Trophoblast cell (in vitro differentiated cells and primary cell): Measurements from ENCODE around the gene CCL2.

Experiments
- DNase-seq, 2 donors: peaks; one replicate each; pipeline ENCODE4 v3.0.0-alpha.2; 2016
- H2AFZ ChIP-seq: 2 replicates; pipeline ENCODE4 v1.6.1; 2013; ENCODE audit warnings: low read length, moderate library complexity, mild to moderate bottlenecking; ENCODE audit not compliant: insufficient read depth, poor library complexity
- H2AK5ac ChIP-seq: 2 replicates; pipeline ENCODE4 v1.6.1; 2013; ENCODE audit warnings: mild to moderate bottlenecking, low read length
- H2BK120ac ChIP-seq: 2 replicates; pipeline ENCODE4 v1.6.1; 2013; ENCODE audit warnings: low read length, mild to moderate bottlenecking, moderate library complexity; ENCODE audit not compliant: insufficient read depth, poor library complexity
- H2BK12ac ChIP-seq: 2 replicates; pipeline ENCODE4 v1.6.1; 2013; ENCODE audit warnings: mild to moderate bottlenecking, low read length, moderate library complexity
- H2BK5ac ChIP-seq: 2 replicates; pipeline ENCODE4 v1.6.1; 2013; ENCODE audit warnings: low read length, low read depth, moderate library complexity, mild to moderate bottlenecking; ENCODE audit not compliant: poor library complexity
- H3K14ac ChIP-seq: 2 replicates; pipeline ENCODE4 v1.6.1; 2013; ENCODE audit warnings: mild to moderate bottlenecking, low read length
- H3K18ac ChIP-seq: 2 replicates; pipeline ENCODE4 v1.6.1; 2013; ENCODE audit warnings: mild to moderate bottlenecking, low read length
- H3K23ac ChIP-seq: 2 replicates; pipeline ENCODE4 v1.6.1; 2013; ENCODE audit warnings: low read length
- H3K27ac ChIP-seq: 2 replicates; pipeline ENCODE4 v1.5.1; 2013; ENCODE audit warnings: low read depth, mild to moderate bottlenecking, inconsistent platforms, low read length, moderate library complexity
- H3K27me3 ChIP-seq: 2 replicates; pipeline ENCODE4 v1.6.1; 2013; ENCODE audit warnings: inconsistent platforms, mild to moderate bottlenecking, low read length, moderate library complexity; ENCODE audit not compliant: insufficient read depth
- H3K36me3 ChIP-seq, 2 experiments: 1 replicate in 1 of 2; 2 replicates in 1 of 2; pipeline ENCODE4 v1.6.1; 2013; ENCODE audit warnings: low read length in 2 of 2, mild to moderate bottlenecking in 2 of 2, moderate library complexity in 1 of 2; ENCODE audit not compliant: insufficient read depth in 2 of 2, control insufficient read depth in 1 of 2
- H3K4ac ChIP-seq: 2 replicates; pipeline ENCODE4 v1.6.1; 2013; ENCODE audit warnings: low read depth, mild to moderate bottlenecking, low read length, moderate library complexity
- H3K4me1 ChIP-seq, 2 experiments: 1 replicate in 1 of 2; 2 replicates in 1 of 2; pipeline ENCODE4 v1.6.1; 2013; ENCODE audit warnings: low read length in 2 of 2, mild to moderate bottlenecking in 2 of 2, moderate library complexity in 1 of 2; ENCODE audit not compliant: insufficient read depth in 2 of 2, control insufficient read depth in 1 of 2
- H3K4me2 ChIP-seq: 2 replicates; pipeline ENCODE4 v1.6.1; 2013; ENCODE audit warnings: inconsistent platforms, mild to moderate bottlenecking, low read length, moderate library complexity
- H3K4me3 ChIP-seq: 2 replicates; pipeline ENCODE4 v1.5.1; 2013; ENCODE audit warnings: mild to moderate bottlenecking, low read depth, low read length, inconsistent platforms
- H3K79me1 ChIP-seq: one replicate; pipeline ENCODE4 v1.6.1; 2013; ENCODE audit warnings: low read length
- H3K79me2 ChIP-seq: 2 replicates; pipeline ENCODE4 v1.6.1; 2013; ENCODE audit warnings: low read length, mild to moderate bottlenecking; ENCODE audit not compliant: control insufficient read depth, insufficient read depth, poor library complexity
- H3K9ac ChIP-seq: 2 replicates; pipeline ENCODE4 v1.6.1; 2013; ENCODE audit warnings: mild to moderate bottlenecking, low read length
- H3K9me3 ChIP-seq: 2 replicates; pipeline ENCODE4 v1.6.1; 2013; ENCODE audit warnings: low read depth, mild to moderate bottlenecking, control low read depth, inconsistent platforms, low read length; ENCODE audit not compliant: insufficient read depth
- H4K12ac ChIP-seq: 2 replicates; pipeline ENCODE4 v1.6.1; 2013; ENCODE audit warnings: low read depth, mild to moderate bottlenecking, low read length, moderate library complexity
- H4K8ac ChIP-seq: 2 replicates; pipeline ENCODE4 v1.6.1; 2013; ENCODE audit warnings: low read depth, mild to moderate bottlenecking, low read length, moderate library complexity
- H4K91ac ChIP-seq: one replicate; pipeline ENCODE4 v1.6.1; 2013; ENCODE audit warnings: low read depth, mild to moderate bottlenecking, low read length, moderate library complexity
- WGBS: extraction: QIAGEN DNeasy Blood & Tissue Kit; methylation state at CpG from one replicate; pipeline ENCODE4 v1.1.7; 2013; ENCODE audit warnings: missing lambda C conversion rate; ENCODE audit not compliant: insufficient read length, insufficient coverage; ENCODE audit errors: extremely low coverage; 5-methylcytosine and 5-hydroxymethylcytosine counted together

CCL2 gene

GRCh38 chr17:34241062-34241461 lies 14.0 kb upstream of the CCL2 start:
- H2BK5ac ChIP-seq: no peak overlapping the region
- H2BK120ac ChIP-seq: no peak overlapping the region
- WGBS: no CpG with 5 or more reads among the region's 4 CpGs
- H3K18ac ChIP-seq: no peak overlapping the region
- no peak overlapping the region for H4K8ac ChIP-seq
- no peak overlapping the region for H2AFZ ChIP-seq
- no peak overlapping the region for H3K27ac ChIP-seq
- H3K36me3 ChIP-seq: no peaks in the 10 kb centered on the region
- H2AK5ac ChIP-seq: no peak overlapping the region
- DNase-seq: no peak
- no peaks in the 10 kb centered on the region for H3K79me1 ChIP-seq
- H3K4me2 ChIP-seq: no peak overlapping the region
- no peak overlapping the region for H4K12ac ChIP-seq
- H3K4me1 ChIP-seq: peaks cover 0 to 5% of the 10 kb centered on the region in 2 experiments
- no peak overlapping the region for H3K23ac ChIP-seq
- H4K91ac ChIP-seq: no peak overlapping the region
- no peak overlapping the region for H3K9ac ChIP-seq
- H3K27me3 ChIP-seq: no peaks in the 10 kb centered on the region
- no peak overlapping the region for H3K4me3 ChIP-seq
- H2BK12ac ChIP-seq: peak overlapping the region; percentile 41
- no peaks in the 10 kb centered on the region for H3K9me3 ChIP-seq
- H3K14ac ChIP-seq: no peak overlapping the region
- H3K4ac ChIP-seq: no peak overlapping the region
- H3K79me2 ChIP-seq: no peaks in the 10 kb centered on the region

DNA sequence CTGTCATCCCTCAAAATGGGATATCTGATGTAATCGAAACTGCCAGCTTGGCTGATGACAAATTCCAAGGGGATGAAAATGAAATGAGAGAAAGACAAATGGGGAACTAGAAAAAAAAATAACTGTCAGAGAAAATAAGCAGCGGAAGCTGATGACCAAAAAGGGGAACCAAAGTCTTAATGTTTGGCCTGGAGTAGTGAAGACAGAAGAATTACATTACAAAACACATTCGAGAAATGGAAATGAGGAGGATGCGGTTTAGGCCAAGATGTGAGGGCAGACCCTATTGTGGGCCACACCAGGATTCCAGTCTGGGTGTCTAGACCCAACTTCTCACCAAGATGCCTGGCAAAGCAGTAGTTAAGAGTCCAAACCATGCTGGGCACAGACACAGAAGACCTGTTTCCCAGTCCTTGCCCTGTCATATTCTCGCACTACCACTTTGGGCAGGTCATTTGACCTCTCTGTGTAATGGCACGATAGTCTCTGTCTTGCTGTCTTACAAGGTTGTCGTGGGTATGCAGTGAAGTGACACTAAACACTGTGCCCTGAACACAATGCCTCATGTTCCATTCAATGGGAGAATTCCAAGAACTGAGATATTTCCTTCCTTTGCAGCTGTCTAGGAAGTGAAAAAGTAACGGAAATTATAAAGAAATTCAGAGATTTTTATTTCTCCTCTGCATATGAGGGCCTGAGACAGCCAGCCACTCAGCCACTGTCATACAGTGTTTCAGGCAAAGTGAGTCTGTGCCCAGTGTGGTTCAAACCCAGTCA lies 12.3 kb upstream of the CCL2 start:
- DNase-seq: peak in 1 of 2 donors; percentile 26
- Histone ChIP-seq H2BK120ac (no peak overlapping the region), H3K27ac (no peak overlapping the region), H3K9me3 (peaks cover 1% of the 10 kb centered on the region), H3K4me3 (no peak overlapping the region), H3K4me2 (no peak overlapping the region), H3K18ac (no peak overlapping the region), H2BK12ac (no peak overlapping the region), H3K79me1 (no peaks in the 10 kb centered on the region), H3K23ac (no peak overlapping the region), H3K36me3 (no peaks in the 10 kb centered on the region), H4K12ac (no peak overlapping the region), H3K9ac (no peak overlapping the region), H2AFZ (no peak overlapping the region), H3K79me2 (no peaks in the 10 kb centered on the region), H4K91ac (no peak overlapping the region), H3K14ac (no peak overlapping the region), H4K8ac (no peak overlapping the region), H2BK5ac (no peak overlapping the region), H3K4ac (no peak overlapping the region), H3K4me1 (peaks cover 0 to 5% of the 10 kb centered on the region in 2 experiments), H2AK5ac (no peak overlapping the region), H3K27me3 (no peaks in the 10 kb centered on the region)
- no CpG with 5 or more reads among the region's 8 CpGs for WGBS

GRCh38 chr17:34243364-34244320 lies 11.4 kb upstream of the CCL2 start:
- Histone ChIP-seq H3K4me2 (no peak overlapping the region), H3K14ac (no peak overlapping the region), H3K23ac (no peak overlapping the region), H2BK5ac (no peak overlapping the region), H3K27ac (no peak overlapping the region), H4K12ac (no peak overlapping the region), H3K36me3 (no peaks in the 10 kb centered on the region), H3K79me2 (no peaks in the 10 kb centered on the region), H3K4me3 (no peak overlapping the region), H3K4ac (no peak overlapping the region), H3K27me3 (no peaks in the 10 kb centered on the region), H3K4me1 (peaks cover 0 to 3% of the 10 kb centered on the region in 2 experiments), H3K9me3 (peaks cover 1% of the 10 kb centered on the region), H2AFZ (no peak overlapping the region), H2AK5ac (no peak overlapping the region), H4K8ac (no peak overlapping the region), H2BK12ac (no peak overlapping the region), H3K9ac (no peak overlapping the region), H4K91ac (no peak overlapping the region), H2BK120ac (no peak overlapping the region), H3K79me1 (no peaks in the 10 kb centered on the region), H3K18ac (no peak overlapping the region)
- no peak for DNase-seq
- no CpG with 5 or more reads among the region's 7 CpGs for WGBS

DNA sequence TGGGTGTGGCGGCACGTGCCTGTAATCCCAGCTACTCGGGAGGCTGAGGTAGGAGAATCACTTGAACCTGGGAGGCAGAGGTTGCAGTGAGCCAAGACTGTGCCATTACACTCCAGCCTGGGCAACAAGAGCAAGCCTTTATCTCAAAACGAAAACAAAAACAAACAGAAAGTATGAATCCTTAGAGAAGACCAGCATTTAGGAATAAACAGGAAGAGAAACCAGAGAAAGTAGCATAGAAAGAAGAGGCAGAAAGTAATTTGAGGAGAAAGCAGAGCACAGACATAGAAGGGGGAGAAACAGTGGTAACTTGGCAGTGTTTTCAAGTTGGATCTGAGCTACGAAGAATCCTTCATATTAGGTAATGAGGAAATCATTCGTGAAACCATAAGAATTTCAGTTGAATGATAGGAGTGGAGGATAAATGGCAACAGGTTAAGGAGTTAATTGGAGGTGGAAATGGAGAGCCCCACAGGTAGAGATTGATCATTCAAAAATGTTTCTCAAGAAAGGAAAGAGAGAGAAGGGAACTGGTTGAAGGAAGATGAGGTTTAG lies 9.7 kb upstream of the CCL2 start:
- Histone ChIP-seq H2AK5ac (no peak overlapping the region), H2BK12ac (no peak overlapping the region), H3K27ac (no peak overlapping the region), H4K12ac (no peak overlapping the region), H3K79me2 (no peaks in the 10 kb centered on the region), H2AFZ (no peak overlapping the region), H3K9ac (no peak overlapping the region), H3K36me3 (no peaks in the 10 kb centered on the region), H3K14ac (no peak overlapping the region), H2BK120ac (no peak overlapping the region), H3K9me3 (peaks cover 1% of the 10 kb centered on the region), H2BK5ac (no peak overlapping the region), H3K79me1 (no peaks in the 10 kb centered on the region), H3K27me3 (no peaks in the 10 kb centered on the region), H3K4me3 (no peak overlapping the region), H3K4ac (no peak overlapping the region), H3K18ac (no peak overlapping the region), H3K4me2 (no peak overlapping the region), H3K4me1 (no peaks in the 10 kb centered on the region), H3K23ac (no peak overlapping the region), H4K91ac (no peak overlapping the region), H4K8ac (no peak overlapping the region)
- WGBS: no CpG with 5 or more reads among the region's 6 CpGs
- no peak for DNase-seq
